Lower lobe of right lung (tissue), 2 donors: ENCODE measurements around the gene SIAH3. TPM values are rescaled to one million over a fixed set of nuclear protein-coding genes. Genes with fewer than 3 reads are reported as not detected.

ENCODE experiments used
- ATAC-seq, 2 donors: fragments of 200-7000 bp; cut with Tn5 transposase; one replicate each; pipeline ENCODE4 v1.9.1; 2020 to 2022; ENCODE audit warnings: mild to moderate bottlenecking in 2 of 2, moderate library complexity in 2 of 2
- DNase-seq: peaks from one replicate; pipeline ENCODE4 v3.0.0-alpha.2; 2020
- H3K27ac ChIP-seq: fragments of 200-600 bp; one replicate; pipeline ENCODE4 v1.8.0; 2022
- H3K27me3 ChIP-seq: fragments of 200-600 bp; one replicate; pipeline ENCODE4 v1.8.0; 2022; ENCODE audit warnings: low read depth
- H3K36me3 ChIP-seq: fragments of 200-600 bp; one replicate; pipeline ENCODE4 v1.8.0; 2022; ENCODE audit warnings: mild to moderate bottlenecking
- H3K4me1 ChIP-seq: fragments of 200-600 bp; one replicate; pipeline ENCODE4 v1.8.0; 2022
- H3K4me3 ChIP-seq: fragments of 200-600 bp; one replicate; pipeline ENCODE4 v1.8.0; 2022; ENCODE audit warnings: mild to moderate bottlenecking
- H3K9me3 ChIP-seq: fragments of 200-600 bp; one replicate; pipeline ENCODE4 v1.8.0; 2022
- CTCF ChIP-seq: fragments of 200-600 bp; IDR thresholded peaks from one replicate; pipeline ENCODE4 v1.8.0; 2022; ENCODE audit warnings: antibody characterized with exemption, mild to moderate bottlenecking
- intact Hi-C: fragments of 100-400 bp; cut with DNase I; formaldehyde crosslinking; loops from one replicate; pipeline ENCODE4 v1.11.0; 2022
- total RNA-seq: library from RNA; stranded (reverse); fragmentation: NEBNext Ultra II Directional; extraction: Animal tissue kit (Norgen Biotek cat#: 25700); gene quantifications from one replicate; pipeline ENCODE4 v1.2.1, GENCODE V29; 2021
- donor health status: DM: no; HTN: yes; CAD: no; lungs with severe emphysema.

SIAH3 gene
- total RNA-seq, 1 donor from 2014 or later = 0.06 TPM

GRCh38 chr13:45782327-45783045 is 69.1 kb downstream of the SIAH3 start:
- Histone ChIP-seq H3K4me1 (no peaks in the 10 kb centered on the region), H3K36me3 (no peaks in the 10 kb centered on the region), H3K27me3 (no peaks in the 10 kb centered on the region), H3K27ac (no peak overlapping the region), H3K4me3 (no peak overlapping the region), H3K9me3 (no peaks in the 10 kb centered on the region)
- ATAC-seq (no peak), DNase-seq (no peak)
- intact Hi-C loops = no loop called here
- TF ChIP-seq CTCF = no peak

GRCh38 chr13:45781553-45782326 is 69.8 kb downstream of the SIAH3 start:
- no peaks in the 10 kb centered on the region for H3K9me3 ChIP-seq
- DNase-seq (no peak), ATAC-seq (no peak)
- H3K4me3 ChIP-seq = no peak overlapping the region
- H3K27ac ChIP-seq = no peak overlapping the region
- no peaks in the 10 kb centered on the region for H3K36me3 ChIP-seq
- H3K4me1 ChIP-seq = no peaks in the 10 kb centered on the region
- intact Hi-C loops = no loop called here
- H3K27me3 ChIP-seq = no peaks in the 10 kb centered on the region
- TF ChIP-seq CTCF = no peak

GRCh38 chr13:45779901-45780300 is 71.7 kb downstream of the SIAH3 start:
- no peaks in the 10 kb centered on the region for H3K36me3 ChIP-seq
- ATAC-seq (no peak), DNase-seq (no peak)
- no peak overlapping the region for H3K27ac ChIP-seq
- H3K27me3 ChIP-seq = no peaks in the 10 kb centered on the region
- intact Hi-C loops = no loop called here
- no peaks in the 10 kb centered on the region for H3K9me3 ChIP-seq
- H3K4me3 ChIP-seq = no peak overlapping the region
- no peak for TF ChIP-seq CTCF
- H3K4me1 ChIP-seq = no peaks in the 10 kb centered on the region

GRCh38 chr13:45778882-45779281 is 72.7 kb downstream of the SIAH3 start:
- intact Hi-C loops = no loop called here
- Histone ChIP-seq H3K27ac (no peak overlapping the region), H3K4me3 (no peak overlapping the region), H3K27me3 (no peaks in the 10 kb centered on the region), H3K36me3 (no peaks in the 10 kb centered on the region), H3K9me3 (no peaks in the 10 kb centered on the region), H3K4me1 (no peaks in the 10 kb centered on the region)
- no peak for DNase-seq
- TF ChIP-seq CTCF = no peak
- ATAC-seq = no peak

GRCh38 chr13:45776748-45777147 is 74.8 kb downstream of the SIAH3 start:
- no peaks in the 10 kb centered on the region for H3K4me1 ChIP-seq
- no peaks in the 10 kb centered on the region for H3K27me3 ChIP-seq
- TF ChIP-seq CTCF = no peak
- ATAC-seq (no peak), DNase-seq (no peak)
- intact Hi-C loops = no loop called here
- H3K27ac ChIP-seq = no peak overlapping the region
- H3K36me3 ChIP-seq = no peaks in the 10 kb centered on the region
- H3K4me3 ChIP-seq = no peak overlapping the region
- no peaks in the 10 kb centered on the region for H3K9me3 ChIP-seq
